PC-3 (cell line): Measurements from ENCODE around the gene CFP. TPM values are rescaled to one million over a fixed set of nuclear protein-coding genes. Genes with fewer than 3 reads are reported as not detected.

ENCODE experiments used
- ATAC-seq: fragments of 200-7000 bp; cut with Tn5 transposase; 2 replicates; pipeline ENCODE4 v1.9.1; 2020; ENCODE audit warnings: mild to moderate bottlenecking, moderate library complexity
- BruUV-seq: library from RNA; stranded (reverse); fragments of 400-500 nt; replicated peaks from 2 replicates; lab custom pipeline; 2021; lab: Mats Ljungman, UMichigan
- CTCF ChIA-PET: fragments of 300-600 bp; sonication (Branson Sonifier 250); formaldehyde crosslinking; loops from one replicate; lab custom pipeline; 2022; ENCODE audit warnings: antibody characterized with exemption; lab: Charles Lee
- POLR2A ChIA-PET: fragments of 300-600 bp; sonication (Branson Sonifier 250); formaldehyde crosslinking; loops from one replicate; lab custom pipeline; 2022; ENCODE audit warnings: antibody characterized with exemption; ENCODE audit not compliant: unreplicated experiment; lab: Charles Lee
- DNase-seq: peaks from one replicate; pipeline ENCODE4 v3.0.0-alpha.2; 2015
- H2AFZ ChIP-seq: fragments of 300-600 bp; sonication (generic); 2 replicates; pipeline ENCODE4 v1.6.0; 2016; ENCODE audit warnings: antibody characterized with exemption, low read length
- H3F3A ChIP-seq: fragments of 300-600 bp; sonication (generic); one replicate; pipeline ENCODE4 v1.6.0; 2017; ENCODE audit warnings: antibody characterized with exemption, low read length, control low read depth, mild to moderate bottlenecking; ENCODE audit not compliant: unreplicated experiment
- H3K27ac ChIP-seq: fragments of 300-600 bp; sonication (generic); 2 replicates; pipeline ENCODE4 v1.5.1; 2016; ENCODE audit warnings: mild to moderate bottlenecking, low read length
- H3K27me3 ChIP-seq: fragments of 300-600 bp; sonication (generic); 2 replicates; pipeline ENCODE4 v1.6.1; 2016; ENCODE audit warnings: low read length, mixed read lengths
- H3K36me3 ChIP-seq: fragments of 300-600 bp; sonication (generic); 2 replicates; pipeline ENCODE4 v1.6.1; 2016; ENCODE audit warnings: low read depth, mixed run types, low read length, mixed read lengths
- H3K4me1 ChIP-seq: fragments of 300-600 bp; sonication (generic); 2 replicates; pipeline ENCODE4 v1.5.1; 2016; ENCODE audit warnings: low read length; ENCODE audit not compliant: insufficient read depth
- H3K4me2 ChIP-seq: fragments of 300-600 bp; sonication (generic); 2 replicates; pipeline ENCODE4 v1.6.0; 2016; ENCODE audit warnings: low read length
- H3K4me3 ChIP-seq: fragments of 300-600 bp; sonication (generic); 2 replicates; pipeline ENCODE4 v1.5.1; 2016; ENCODE audit warnings: mild to moderate bottlenecking, low read length, mixed read lengths
- H3K79me2 ChIP-seq: fragments of 300-600 bp; sonication (generic); 2 replicates; pipeline ENCODE4 v1.6.1; 2017; ENCODE audit warnings: low read length, mixed read lengths
- H3K9ac ChIP-seq: fragments of 300-600 bp; sonication (generic); 2 replicates; pipeline ENCODE4 v1.6.0; 2016; ENCODE audit warnings: mild to moderate bottlenecking, low read length
- H3K9me2 ChIP-seq: fragments of 300-600 bp; sonication (generic); replicated peaks from 2 replicates; pipeline ENCODE4 v1.6.1; 2016; ENCODE audit warnings: mixed run types, low read length, mixed read lengths
- H3K9me3 ChIP-seq: fragments of 300-600 bp; sonication (generic); 2 replicates; pipeline ENCODE4 v1.6.1; 2016; ENCODE audit warnings: low read length, mixed read lengths
- H4K20me1 ChIP-seq: fragments of 300-600 bp; sonication (generic); 2 replicates; pipeline ENCODE4 v1.6.1; 2016; ENCODE audit warnings: low read length, mixed read lengths
- CTCF ChIP-seq: fragments of 300-600 bp; sonication (generic); conservative IDR thresholded peaks from 2 replicates; pipeline ENCODE4 v1.5.1; 2017; ENCODE audit warnings: antibody characterized with exemption, low read depth, mild to moderate bottlenecking, low read length
- EZH2 ChIP-seq: fragments of 300-600 bp; sonication (generic); IDR thresholded peaks from one replicate; pipeline ENCODE4 v1.6.1; 2017; ENCODE audit warnings: antibody characterized with exemption, mild to moderate bottlenecking, low read length; ENCODE audit not compliant: unreplicated experiment
- EZH2phosphoT487 ChIP-seq: fragments of 300-600 bp; sonication (generic); IDR thresholded peaks from 2 replicates; pipeline ENCODE4 v1.6.1; 2018; ENCODE audit warnings: mild to moderate bottlenecking, antibody characterized with exemption, low read length, borderline replicate concordance
- intact Hi-C: fragments of 100-400 bp; cut with micrococcal nuclease; formaldehyde crosslinking; loops from 2 replicates; pipeline ENCODE4 v1.9.0; 2023
- total RNA-seq: library from RNA; depleted of rRNA; stranded (reverse); fragments of >200 nt; gene quantifications from 2 replicates; pipeline ENCODE4 v1.2.3, GENCODE V29; 2014

Gene CFP
- total RNA-seq, 1 experiment from 2014 or later, result 1.9 TPM

- ATAC-seq (no peak), DNase-seq (no peak)
- H4K20me1 ChIP-seq, result no peaks in the 10 kb centered on the region
- no peaks in the 10 kb centered on the region for H3K9me2 ChIP-seq
- no peak for TF ChIP-seq CTCF
- TF ChIP-seq EZH2phosphoT487, result no peak
- TF ChIP-seq EZH2, result no peak
- peak overlapping the region; percentile 89 for H3K9ac ChIP-seq
- no TSS peak for BruUV-seq
- H3K4me2 ChIP-seq, result peak overlapping the region; percentile 99
- peaks cover 13% of the 10 kb centered on the region for H3K4me1 ChIP-seq
- H3K4me3 ChIP-seq, result peak overlapping the region; percentile 91
- no peak overlapping the region for H2AFZ ChIP-seq
- H3K79me2 ChIP-seq, result peaks cover 38% of the 10 kb centered on the region
- H3K36me3 ChIP-seq, result peaks cover 7% of the 10 kb centered on the region
- H3K9me3 ChIP-seq, result no peaks in the 10 kb centered on the region
- ChIA-PET POLR2A (no interaction called here), CTCF (interaction anchor here (0.6 kb wide), 1 partner anchor 736 kb away, joined by 8 read pairs; no protein-coding TSS in a partner anchor)
- no peaks in the 10 kb centered on the region for H3K27me3 ChIP-seq
- H3K27ac ChIP-seq, result no peak overlapping the region
- no peaks in the 10 kb centered on the region for H3F3A ChIP-seq
- intact Hi-C loops, result no loop called here
Measured at GRCh38 chrX:47649271-47649670, 19.5 kb upstream of the CFP start.

GRCh38 chrX:47648376-47648775 is 18.6 kb upstream of the CFP start:
- POLR2A ChIA-PET, result no interaction called here
- ATAC-seq, result no peak

More at GRCh38 chrX:47648376-47648775, 18.6 kb upstream of the CFP start:
- no peaks in the 10 kb centered on the region for H4K20me1 ChIP-seq
- H3F3A ChIP-seq, result no peaks in the 10 kb centered on the region
- peak overlapping the region; percentile 91 for H3K4me3 ChIP-seq
- H3K4me1 ChIP-seq, result peaks cover 13% of the 10 kb centered on the region
- peak overlapping the region; percentile 99 for H3K4me2 ChIP-seq
- no peaks in the 10 kb centered on the region for H3K27me3 ChIP-seq
- peaks cover 4% of the 10 kb centered on the region for H3K36me3 ChIP-seq
- CTCF ChIA-PET, result no interaction called here
- H2AFZ ChIP-seq, result no peak overlapping the region
- DNase-seq, result no peak
- H3K9me3 ChIP-seq, result no peaks in the 10 kb centered on the region
- no peak overlapping the region for H3K27ac ChIP-seq
- H3K9ac ChIP-seq, result no peak overlapping the region
- intact Hi-C loops, result no loop called here
- H3K9me2 ChIP-seq, result no peaks in the 10 kb centered on the region
- no peak for TF ChIP-seq EZH2
- no peak for TF ChIP-seq EZH2phosphoT487
- TF ChIP-seq CTCF, result no peak
- no TSS peak for BruUV-seq
- H3K79me2 ChIP-seq, result peaks cover 46% of the 10 kb centered on the region
